GM19193 (cell line): ENCODE data around the gene PARP1.

Experiments used
- POLR2A ChIP-seq: IDR thresholded peaks from 4 replicates; pipeline ENCODE4 v1.6.1; 2011; ENCODE audit not compliant: insufficient read depth, insufficient read length; ENCODE audit errors: extremely low read depth

Gene PARP1

GRCh38 chr1:226325178-226325577 is 82.7 kb downstream of the PARP1 start:
- TF ChIP-seq POLR2A, result no peak

GRCh38 chr1:226324479-226324878 is 83.4 kb downstream of the PARP1 start:
- TF ChIP-seq POLR2A, result no peak

- TF ChIP-seq POLR2A, result no peak
Observed at GRCh38 chr1:226322986-226323385, 84.9 kb downstream of the PARP1 start.

- no peak for TF ChIP-seq POLR2A
Observed at GRCh38 chr1:226320930-226321329, 87.0 kb downstream of the PARP1 start.

- no peak for TF ChIP-seq POLR2A
Observed at GRCh38 chr1:226318471-226318870, 89.4 kb downstream of the PARP1 start.

- no peak for TF ChIP-seq POLR2A
Observed at GRCh38 chr1:226314055-226314454, 93.8 kb downstream of the PARP1 start.

GRCh38 chr1:226312065-226312464 is 95.8 kb downstream of the PARP1 start:
- TF ChIP-seq POLR2A, result no peak

- TF ChIP-seq POLR2A, result no peak
Observed at GRCh38 chr1:226311376-226311775, 96.5 kb downstream of the PARP1 start.
